Measurements from ENCODE around the gene CCND2.
"Not testable (repeated sequence)": the region's sequence is repeated elsewhere in the genome, so short reads cannot be mapped to it uniquely, and the experiment has no call there.

The CCND2 gene

GRCh38 chr12:4273652-4274395 lies at the start of gene CCND2:
CCND2 (plus strand) TSS chr12:4273762; CDS start chr12:4274041, 279 bp downstream.
- FAIRE-seq, result no peak

DNA sequence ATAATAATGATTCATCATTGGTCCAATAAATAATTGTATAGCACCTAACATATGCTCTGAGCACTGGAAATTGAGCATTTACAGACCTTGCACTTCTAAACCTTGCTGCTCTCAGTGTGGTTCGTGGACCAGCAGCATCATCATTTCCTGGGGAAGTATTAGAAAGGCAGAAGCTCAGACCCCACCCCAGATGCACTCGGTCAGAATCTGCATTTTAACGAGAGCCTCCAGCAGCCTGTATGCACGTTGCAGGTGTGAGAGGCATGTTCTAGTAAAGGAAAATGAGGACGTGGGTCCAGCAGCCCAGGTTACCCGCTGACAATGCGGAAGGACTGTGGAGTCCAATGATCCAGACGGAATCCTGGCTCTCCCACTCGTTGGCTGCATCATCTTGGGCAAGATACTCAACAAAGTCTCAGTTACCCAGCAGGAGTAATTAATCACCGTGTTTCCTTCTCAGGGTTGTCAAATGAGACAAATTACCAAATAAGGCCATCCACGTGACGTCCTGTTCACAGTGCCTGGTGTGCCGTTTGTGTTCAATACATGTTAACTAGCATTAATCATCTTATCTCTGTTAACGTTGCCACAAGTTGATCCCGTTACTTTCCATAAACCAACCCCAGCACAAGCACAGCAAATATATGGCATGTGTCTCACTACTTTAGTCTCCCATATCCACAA lies 49.2 kb upstream of the CCND2 start:
- no peak for FAIRE-seq

DNA sequence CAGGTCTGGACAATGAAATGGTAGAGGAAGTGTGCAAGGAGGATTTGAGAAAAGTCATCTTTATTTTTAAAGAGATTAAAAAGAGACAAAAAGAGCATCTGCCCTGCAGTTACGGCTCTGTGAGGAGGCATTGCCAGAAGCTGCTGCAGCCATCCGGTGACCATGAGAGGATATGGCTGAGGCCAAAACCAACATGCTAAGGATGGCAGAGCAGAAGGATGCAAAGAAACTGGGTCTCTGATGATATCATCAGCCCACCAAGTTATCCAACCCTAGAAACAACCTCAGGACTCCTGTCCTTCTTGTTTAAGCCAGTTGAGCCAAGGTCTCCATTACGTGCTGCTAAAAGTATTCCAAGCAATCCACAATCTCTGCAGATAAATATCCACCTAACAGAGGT lies 48.0 kb upstream of the CCND2 start:
- no peak for FAIRE-seq

DNA sequence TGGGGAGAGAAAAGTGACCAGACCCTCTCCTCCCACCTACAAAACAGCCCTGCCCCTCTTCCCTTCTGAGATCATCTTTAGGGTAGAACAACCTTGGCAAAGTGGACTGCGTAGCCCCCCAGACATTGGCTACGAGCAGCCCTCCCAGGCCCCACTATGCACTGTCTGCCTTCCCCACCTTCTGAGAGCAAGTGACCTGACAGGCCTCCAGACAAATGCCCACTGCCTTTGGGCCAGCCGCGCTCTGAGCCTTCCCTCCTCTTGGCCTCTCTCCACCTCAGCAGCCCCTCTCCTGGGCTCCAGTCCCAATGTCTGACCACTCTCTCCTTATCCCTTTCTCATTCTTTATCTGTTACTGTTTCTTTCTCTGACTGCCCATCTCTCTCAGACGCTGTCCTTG lies 46.5 kb upstream of the CCND2 start:
- FAIRE-seq, result no peak

DNA sequence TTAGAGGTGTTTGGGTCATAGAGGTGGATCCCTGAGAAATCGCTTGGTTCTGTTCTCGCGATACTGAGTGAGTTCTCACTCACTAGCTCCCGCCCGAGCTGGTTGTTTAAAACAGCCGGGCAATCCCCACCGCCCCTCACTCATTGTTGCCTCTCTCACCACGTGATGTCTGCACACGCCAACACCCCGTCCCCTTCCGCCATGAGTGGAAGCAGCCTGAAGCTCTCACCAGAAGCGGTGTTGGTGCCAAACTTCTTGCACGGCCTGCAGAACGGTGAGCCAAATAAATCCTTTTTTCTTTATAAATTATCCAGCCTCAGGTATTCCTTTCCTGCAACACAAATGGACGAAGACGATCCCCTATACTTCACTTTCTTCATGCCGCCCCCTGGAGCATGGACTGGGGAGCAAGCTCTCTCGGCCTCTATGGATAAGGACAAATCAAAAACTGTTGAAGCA lies 45.4 kb upstream of the CCND2 start:
- no peak for FAIRE-seq

GRCh38 chr12:4230526-4230925 lies 43.0 kb upstream of the CCND2 start:
- no peak for FAIRE-seq

DNA sequence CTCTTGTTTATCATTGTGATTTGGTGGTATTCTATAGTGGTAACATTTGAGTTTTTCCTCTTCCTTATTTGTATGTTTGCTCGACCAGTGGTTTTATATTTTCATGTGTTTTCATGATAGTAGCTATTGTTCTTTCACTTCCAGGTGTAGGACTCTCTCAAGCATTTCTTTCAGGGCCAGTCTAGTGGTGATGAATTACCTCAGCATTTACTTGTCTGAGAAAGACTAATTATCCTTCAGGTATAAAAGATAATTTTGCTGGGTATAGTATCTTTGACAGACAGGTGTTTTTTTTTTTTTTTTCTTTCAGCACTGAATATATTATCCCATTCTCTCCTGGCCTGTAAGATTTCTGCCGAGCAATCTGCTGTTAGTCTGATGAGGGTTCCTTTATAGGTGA lies 35.0 kb upstream of the CCND2 start:
- no peak for FAIRE-seq

DNA sequence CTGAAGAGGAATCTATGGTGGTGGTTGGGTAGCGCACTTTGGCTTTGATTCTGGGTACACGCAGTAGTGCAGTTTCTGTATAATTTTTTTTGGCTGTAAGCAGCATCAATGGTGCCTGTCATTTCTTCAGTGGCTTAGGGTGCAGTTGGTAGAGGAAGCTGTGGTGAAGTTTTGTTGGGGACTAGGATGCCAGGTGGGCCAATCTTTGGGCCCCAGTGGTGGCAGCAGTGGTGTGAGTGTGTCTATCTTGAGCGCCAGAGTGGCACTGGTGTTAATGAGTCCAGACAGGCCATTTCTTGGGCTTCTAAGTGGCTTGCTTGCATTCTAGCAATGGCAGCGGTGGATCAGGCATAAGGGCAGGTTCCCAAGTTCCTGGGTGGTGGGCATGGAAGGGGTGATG lies 33.8 kb upstream of the CCND2 start:
- no peak for FAIRE-seq

- no peak for FAIRE-seq
These were observed 33.3 kb upstream of the CCND2 start for GRCh38 chr12:4240161-4240783.

DNA sequence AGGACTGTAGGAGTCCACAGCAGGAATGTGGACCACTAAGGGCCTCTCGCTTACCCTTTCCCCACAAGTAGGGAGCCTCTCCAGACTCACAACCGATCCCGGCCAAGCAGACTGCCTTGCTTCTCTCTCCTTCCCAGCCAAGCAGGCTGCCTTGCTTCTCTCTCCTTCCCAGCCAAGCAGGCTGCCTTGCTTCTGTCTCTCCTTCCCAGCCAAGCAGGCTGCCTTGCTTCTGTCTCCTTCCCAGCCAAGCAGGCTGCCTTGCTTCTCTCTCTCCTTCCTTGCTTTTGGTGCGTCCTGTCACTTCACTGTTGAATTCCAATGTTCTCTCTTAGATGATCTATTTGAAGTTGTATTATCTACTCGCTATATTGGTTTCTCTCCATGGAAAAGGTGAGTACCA lies 32.6 kb upstream of the CCND2 start:
- FAIRE-seq, result no peak

GRCh38 chr12:4241592-4241991 lies 32.0 kb upstream of the CCND2 start:
- FAIRE-seq, result no peak

GRCh38 chr12:4242595-4242994 lies 31.0 kb upstream of the CCND2 start:
- FAIRE-seq, result no peak

- FAIRE-seq, result no peak
These were observed 30.5 kb upstream of the CCND2 start for GRCh38 chr12:4243091-4243490.

DNA sequence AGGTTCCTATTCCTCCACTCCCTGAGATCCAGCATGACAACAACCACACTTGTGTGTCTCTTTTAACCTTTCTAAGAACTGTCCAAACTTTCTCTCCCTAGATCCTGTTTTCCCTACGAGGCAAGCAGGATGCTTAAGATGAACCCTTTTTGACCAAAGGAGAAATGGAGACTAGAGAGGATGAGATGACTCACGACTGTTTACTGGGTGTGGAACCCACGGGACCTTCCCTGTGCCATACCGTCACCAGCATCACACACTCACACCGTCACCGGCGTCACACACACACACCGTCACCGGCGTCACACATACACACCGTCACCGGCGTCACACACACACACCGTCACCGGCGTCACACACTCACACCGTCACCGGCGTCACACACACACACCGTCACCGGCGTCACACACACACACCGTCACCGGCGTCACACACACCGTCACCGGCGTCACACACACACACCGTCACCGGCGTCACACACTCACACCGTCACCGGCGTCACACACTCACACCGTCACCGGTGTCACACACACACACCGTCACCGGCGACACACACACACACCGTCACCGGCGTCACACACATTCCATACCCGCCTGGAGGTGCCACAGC lies 30.0 kb upstream of the CCND2 start:
- not testable (repeated sequence) for FAIRE-seq

DNA sequence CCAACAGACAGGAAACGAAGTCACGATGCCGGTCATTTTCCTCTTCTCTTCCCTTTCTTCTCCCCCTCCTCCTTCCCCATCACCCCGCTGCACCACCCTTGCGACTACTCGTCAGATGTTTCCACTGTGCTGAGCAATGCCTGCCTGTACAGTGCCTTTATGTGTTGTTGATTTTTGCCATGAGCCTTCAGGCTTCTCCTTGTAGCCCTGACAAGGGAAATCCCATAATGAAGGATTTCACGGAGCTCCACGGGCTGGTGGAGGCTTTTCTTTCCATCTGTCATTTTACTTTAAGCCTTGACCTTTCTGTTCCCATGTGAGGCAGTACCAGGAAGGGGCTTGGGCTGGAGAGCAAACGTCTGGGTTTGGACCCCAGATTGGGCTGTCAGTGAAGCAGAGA lies 28.7 kb upstream of the CCND2 start:
- no peak for FAIRE-seq

DNA sequence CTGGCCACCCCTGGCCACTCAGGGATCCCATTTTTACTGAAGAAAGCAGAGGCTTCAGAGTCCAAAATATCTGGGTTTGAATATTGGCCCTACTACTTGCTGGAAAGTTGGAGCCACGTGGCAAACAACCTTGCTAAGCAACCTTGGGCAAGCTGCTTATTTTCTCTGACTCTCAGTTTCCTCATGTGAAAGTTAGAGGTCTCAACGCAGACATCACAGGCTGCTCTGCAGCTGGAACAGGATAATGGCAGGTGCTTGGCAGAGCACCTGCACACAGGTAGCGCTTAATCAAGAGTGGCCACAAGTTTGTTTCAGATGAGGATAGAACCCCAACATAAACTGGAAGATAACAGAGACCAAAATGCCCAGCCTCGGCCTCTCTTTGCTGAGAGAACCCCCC lies 28.1 kb upstream of the CCND2 start:
- no peak for FAIRE-seq

GRCh38 chr12:4246116-4246515 lies 27.4 kb upstream of the CCND2 start:
- FAIRE-seq, result no peak

DNA sequence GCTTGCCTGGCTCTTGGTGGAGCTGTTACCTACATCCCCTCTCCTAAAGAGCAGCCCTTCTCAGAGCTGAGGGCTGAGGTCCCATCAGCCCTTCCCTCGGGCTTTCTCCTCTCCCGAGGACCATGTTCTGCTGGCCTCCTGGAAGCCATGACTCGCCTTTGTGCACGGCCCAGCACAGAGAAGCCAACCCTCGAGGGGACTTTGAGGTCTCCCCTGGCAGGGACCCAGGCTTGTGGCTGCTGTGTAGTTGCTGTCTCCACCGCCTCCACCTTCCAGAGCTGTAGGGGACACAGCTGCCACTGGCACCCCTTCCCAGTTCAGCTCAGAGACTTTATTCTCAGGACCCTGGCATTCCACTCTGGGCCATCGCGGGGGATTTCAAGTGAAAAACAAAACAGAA lies 22.9 kb upstream of the CCND2 start:
- FAIRE-seq, result no peak

DNA sequence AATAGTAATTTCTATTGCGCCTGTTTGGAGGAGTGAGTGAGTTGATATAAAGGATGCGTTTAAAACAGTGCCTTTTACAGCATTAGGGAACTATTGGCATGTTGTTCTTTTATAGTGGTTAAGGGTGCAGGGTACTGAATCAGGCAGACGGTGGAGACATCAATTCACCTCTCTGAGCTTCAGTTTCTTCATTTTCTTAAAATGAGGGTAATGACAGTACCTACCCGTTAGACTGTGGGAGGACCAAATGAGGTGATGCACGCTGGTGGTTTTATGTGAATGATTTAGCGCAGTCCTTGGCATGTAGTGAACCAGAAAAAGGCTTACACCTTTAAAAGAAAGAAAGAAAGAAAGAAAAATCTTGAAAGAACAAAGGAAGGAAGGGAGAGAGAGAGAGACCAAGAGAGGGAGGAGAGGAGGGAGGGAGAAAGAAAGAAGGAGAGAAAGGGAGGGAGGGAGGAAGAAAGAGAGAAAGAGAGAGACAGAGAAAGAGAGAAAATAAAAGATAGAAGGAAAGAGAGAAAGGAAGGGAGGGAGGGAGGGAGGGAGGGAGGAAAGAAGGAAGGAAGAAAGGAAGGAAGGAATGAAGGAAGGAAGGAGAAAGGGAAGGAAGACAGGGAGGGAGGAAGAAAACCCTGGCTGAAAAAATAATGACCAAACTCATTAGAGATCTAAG lies 22.2 kb upstream of the CCND2 start:
- FAIRE-seq, result no peak

DNA sequence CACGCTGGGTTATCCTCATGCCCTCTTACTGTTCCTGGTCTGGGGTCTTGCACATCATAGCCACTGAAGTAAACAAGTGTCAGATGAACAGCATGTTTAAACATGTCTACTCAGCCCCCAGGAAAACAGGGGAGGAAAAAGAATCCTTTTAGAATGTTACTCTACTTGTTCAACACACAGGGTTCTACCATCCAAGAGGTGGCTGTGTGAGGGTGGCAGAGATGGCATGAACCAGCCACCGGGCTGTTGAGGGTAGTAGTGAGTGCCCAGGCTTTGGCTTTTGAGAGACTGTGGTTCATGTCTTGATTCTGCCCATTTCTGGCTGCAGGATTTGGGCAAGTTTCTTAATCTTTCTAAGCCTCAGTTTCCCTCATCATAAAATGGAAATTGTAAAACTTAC lies 21.6 kb upstream of the CCND2 start:
- FAIRE-seq, result no peak

DNA sequence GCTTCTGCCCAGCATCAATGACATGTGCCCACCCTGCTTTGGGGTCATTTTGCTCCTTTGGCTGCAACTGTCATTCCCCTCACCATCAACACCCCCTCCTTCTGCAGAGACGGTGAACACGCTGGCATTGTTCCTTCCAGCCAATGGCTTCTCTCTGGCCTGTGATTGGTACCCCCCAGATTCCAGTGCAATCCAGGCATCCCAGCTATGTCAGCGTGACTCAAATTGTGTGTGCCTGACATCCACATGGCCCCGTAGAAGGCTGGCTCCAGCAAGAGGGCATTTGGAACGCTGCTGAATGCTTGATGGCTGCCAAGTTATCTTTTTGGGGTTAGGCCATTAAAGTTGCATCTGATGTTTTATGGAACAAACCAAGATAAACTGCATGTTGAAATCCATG lies 21.0 kb upstream of the CCND2 start:
- FAIRE-seq, result no peak

DNA sequence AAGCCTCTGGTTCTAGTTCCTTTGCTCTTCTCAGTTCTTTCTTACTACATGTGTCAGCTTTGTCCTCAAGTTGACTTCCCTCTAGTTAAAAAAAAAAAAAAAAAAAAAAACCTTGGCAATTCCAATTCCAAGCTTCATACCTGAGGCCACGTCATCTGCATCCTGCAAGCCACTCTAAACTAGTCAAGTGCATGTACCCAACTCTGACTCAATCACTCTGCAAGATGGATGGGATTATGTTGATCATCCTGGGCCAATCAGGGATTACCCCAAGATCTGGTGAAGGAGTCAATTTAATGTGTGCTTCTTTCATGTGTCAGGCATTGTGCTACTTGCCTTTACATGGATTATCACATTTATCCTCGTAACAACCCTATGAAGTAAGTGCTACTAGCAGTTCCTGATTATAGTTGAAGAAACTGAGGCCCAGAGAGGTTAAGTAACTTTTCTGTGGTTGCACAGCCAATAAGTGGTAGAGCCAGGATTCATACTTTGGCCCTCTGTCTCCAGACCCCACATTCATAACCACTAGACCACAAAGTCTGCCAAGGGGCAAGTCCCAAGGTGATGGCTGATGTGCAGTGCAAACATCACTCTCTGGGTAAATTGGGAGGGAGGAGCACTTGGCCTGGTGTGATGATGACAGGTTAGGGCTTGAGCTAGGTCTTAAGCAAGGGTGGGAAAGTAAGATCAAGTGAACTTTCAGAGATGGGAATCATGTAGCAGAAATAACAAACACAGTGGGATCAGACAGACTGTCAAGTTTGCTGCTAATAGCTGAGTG lies 17.3 kb upstream of the CCND2 start:
- no peak for FAIRE-seq

Measured in islet of Langerhans (tissue), 1 donor.